ENCODE measurements around the gene TMEM134. TPM values are rescaled to one million over a fixed set of nuclear protein-coding genes. Genes with fewer than 3 reads are reported as not detected.
"Not testable (repeated sequence)": the region's sequence is repeated elsewhere in the genome, so short reads cannot be mapped to it uniquely, and the experiment has no call there.

The TMEM134 gene
- total RNA-seq, 2 experiments from 2014 or later: 49.9 to 52.4 TPM

DNA sequence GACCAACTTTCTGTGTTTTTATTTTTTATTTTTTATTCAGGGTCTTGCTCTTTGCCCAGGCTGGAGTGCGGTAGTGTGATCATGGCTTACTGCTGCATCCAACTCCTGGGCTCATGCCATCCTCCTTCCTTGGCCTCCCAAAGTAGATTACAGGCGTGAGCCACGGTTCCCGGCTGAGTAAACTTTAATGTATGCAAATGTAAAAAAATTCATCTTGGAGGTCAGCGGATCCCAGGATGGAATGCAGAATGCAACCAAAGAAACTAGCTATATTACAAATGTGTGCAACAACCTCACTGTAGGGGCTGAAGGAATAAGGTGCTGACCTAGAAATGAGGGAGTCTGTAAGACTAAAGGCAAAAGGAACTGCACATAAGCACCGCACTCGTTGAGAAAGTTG lies 45.1 kb upstream of the TMEM134 start:
- H3K27me3 ChIP-seq (ENCODE audit: control insufficient read depth in 1 of 2, insufficient read depth in 2 of 2, low read length in 2 of 2): peaks cover 0 to 9% of the 10 kb centered on the region in 2 experiments
- no peaks in the 10 kb centered on the region for H3K9me3 ChIP-seq (ENCODE audit: control insufficient read depth in 1 of 2, insufficient read depth in 1 of 2, low read length in 2 of 2)
- ATAC-seq (ENCODE audit: poor library complexity) (no peak), DNase-seq (no peak)
- ChIA-PET CTCF (interaction anchor here (1.4 kb wide), 1 partner anchor 132 kb away, joined by 5 read pairs; no protein-coding TSS in a partner anchor), POLR2A (no interaction called here)
- TF ChIP-seq, protein P1, sequence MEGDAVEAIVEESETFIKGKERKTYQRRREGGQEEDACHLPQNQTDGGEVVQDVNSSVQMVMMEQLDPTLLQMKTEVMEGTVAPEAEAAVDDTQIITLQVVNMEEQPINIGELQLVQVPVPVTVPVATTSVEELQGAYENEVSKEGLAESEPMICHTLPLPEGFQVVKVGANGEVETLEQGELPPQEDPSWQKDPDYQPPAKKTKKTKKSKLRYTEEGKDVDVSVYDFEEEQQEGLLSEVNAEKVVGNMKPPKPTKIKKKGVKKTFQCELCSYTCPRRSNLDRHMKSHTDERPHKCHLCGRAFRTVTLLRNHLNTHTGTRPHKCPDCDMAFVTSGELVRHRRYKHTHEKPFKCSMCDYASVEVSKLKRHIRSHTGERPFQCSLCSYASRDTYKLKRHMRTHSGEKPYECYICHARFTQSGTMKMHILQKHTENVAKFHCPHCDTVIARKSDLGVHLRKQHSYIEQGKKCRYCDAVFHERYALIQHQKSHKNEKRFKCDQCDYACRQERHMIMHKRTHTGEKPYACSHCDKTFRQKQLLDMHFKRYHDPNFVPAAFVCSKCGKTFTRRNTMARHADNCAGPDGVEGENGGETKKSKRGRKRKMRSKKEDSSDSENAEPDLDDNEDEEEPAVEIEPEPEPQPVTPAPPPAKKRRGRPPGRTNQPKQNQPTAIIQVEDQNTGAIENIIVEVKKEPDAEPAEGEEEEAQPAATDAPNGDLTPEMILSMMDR (IDR thresholded peaks at IDR 0.05): no peak
- H3K4me1 ChIP-seq (ENCODE audit: insufficient read depth, low read length): peaks cover 3% of the 10 kb centered on the region
- H3K4me3 Mint-ChIP-seq: no peak overlapping the region
- H3K4me3 ChIP-seq (ENCODE audit: low read length): no peak overlapping the region
- no peaks in the 10 kb centered on the region for H3K9me3 Mint-ChIP-seq
- peaks cover 2% of the 10 kb centered on the region for H3K4me1 Mint-ChIP-seq (ENCODE audit: low read depth)
- no peaks in the 10 kb centered on the region for H3K36me3 Mint-ChIP-seq (ENCODE audit: low read depth)
- intact Hi-C loops (cut with DNase I, micrococcal nuclease): loop anchor here in 1 of 2 experiments (5.0 to 10.0 kb wide), 2 partner anchors 73 to 151 kb away; no protein-coding TSS in a partner anchor
- H3K27ac Mint-ChIP-seq: no peak overlapping the region
- peaks cover 4% of the 10 kb centered on the region for H3K27me3 Mint-ChIP-seq
- H3K36me3 ChIP-seq (ENCODE audit: insufficient read depth, low read length): no peaks in the 10 kb centered on the region
- H3K27ac ChIP-seq (ENCODE audit: low read depth in 1 of 2, low read length in 2 of 2): no peak overlapping the region

DNA sequence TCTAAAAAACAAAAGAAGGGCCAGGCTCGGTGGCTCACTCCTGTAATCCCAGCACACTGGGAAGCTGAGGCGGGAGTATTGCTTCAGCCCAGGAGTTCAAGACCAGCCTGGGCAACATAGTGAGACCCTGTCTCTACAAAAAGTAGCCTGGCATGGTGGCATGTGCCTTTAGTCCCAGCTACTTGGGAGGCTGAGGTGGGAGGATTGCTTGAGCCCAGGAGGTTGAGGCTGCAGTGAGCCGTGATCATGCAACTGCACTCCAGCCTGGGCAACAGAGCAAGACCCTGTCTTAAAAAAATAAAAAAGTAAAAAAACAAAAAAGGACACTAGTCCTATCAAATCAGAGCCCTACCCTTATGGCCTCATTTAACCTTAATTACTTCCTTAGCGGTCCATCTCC lies 42.5 kb upstream of the TMEM134 start:
- DNase-seq: peak in 1 of 14 experiments; percentile 11
- H3K36me3 Mint-ChIP-seq (ENCODE audit: low read depth); H3K27ac ChIP-seq (ENCODE audit: low read depth in 1 of 2, low read length in 2 of 2); H3K27ac Mint-ChIP-seq; H3K36me3 ChIP-seq (ENCODE audit: insufficient read depth, low read length); ATAC-seq (ENCODE audit: poor library complexity); H3K9me3 ChIP-seq (ENCODE audit: control insufficient read depth in 1 of 2, insufficient read depth in 1 of 2, low read length in 2 of 2); H3K27me3 ChIP-seq (ENCODE audit: control insufficient read depth in 1 of 2, insufficient read depth in 2 of 2, low read length in 2 of 2); H3K9me3 Mint-ChIP-seq; H3K4me3 ChIP-seq (ENCODE audit: low read length); H3K27me3 Mint-ChIP-seq; H3K4me3 Mint-ChIP-seq; CTCF ChIA-PET; POLR2A ChIA-PET: not testable (repeated sequence)
- peaks cover 20% of the 10 kb centered on the region for H3K4me1 Mint-ChIP-seq (ENCODE audit: low read depth)
- intact Hi-C loops (cut with DNase I, micrococcal nuclease): loop anchor here in 1 of 2 experiments (5.0 to 10.0 kb wide), 2 partner anchors 76 to 153 kb away; no protein-coding TSS in a partner anchor
- H3K4me1 ChIP-seq (ENCODE audit: insufficient read depth, low read length): peaks cover 25% of the 10 kb centered on the region

DNA sequence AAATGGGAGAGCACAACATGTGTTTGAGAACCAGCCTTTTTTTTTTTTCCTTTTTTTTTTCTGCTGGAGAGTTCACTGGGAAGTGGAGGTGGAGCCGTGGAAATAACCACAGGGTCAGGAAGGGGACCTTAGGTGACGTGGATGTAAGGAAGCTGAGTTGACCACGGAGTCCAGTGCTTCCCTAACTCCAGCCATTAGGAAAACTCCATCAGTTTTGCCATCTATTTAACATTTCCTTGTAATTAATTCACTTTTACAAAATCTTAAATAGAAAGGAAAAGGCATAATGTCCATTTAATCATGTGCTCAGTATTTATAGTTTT lies 40.9 kb upstream of the TMEM134 start:
- Mint-ChIP-seq H3K27ac (peak overlapping the region; percentile 98), H3K9me3 (no peaks in the 10 kb centered on the region), H3K36me3 (ENCODE audit: low read depth) (peaks cover 19% of the 10 kb centered on the region), H3K4me1 (ENCODE audit: low read depth) (peaks cover 33% of the 10 kb centered on the region), H3K27me3 (peaks cover 4% of the 10 kb centered on the region), H3K4me3 (peak overlapping the region; percentile 76)
- DNase-seq: no peak
- Histone ChIP-seq H3K9me3 (ENCODE audit: control insufficient read depth in 1 of 2, insufficient read depth in 1 of 2, low read length in 2 of 2) (no peaks in the 10 kb centered on the region), H3K4me3 (ENCODE audit: low read length) (no peak overlapping the region), H3K36me3 (ENCODE audit: insufficient read depth, low read length) (peaks cover 10% of the 10 kb centered on the region), H3K4me1 (ENCODE audit: insufficient read depth, low read length) (peaks cover 39% of the 10 kb centered on the region), H3K27me3 (ENCODE audit: control insufficient read depth in 1 of 2, insufficient read depth in 2 of 2, low read length in 2 of 2) (peaks cover 0 to 9% of the 10 kb centered on the region in 2 experiments), H3K27ac (ENCODE audit: low read depth in 1 of 2, low read length in 2 of 2) (no peak overlapping the region)
- intact Hi-C loops (cut with DNase I, micrococcal nuclease): loop anchor here in 1 of 2 experiments (5.0 to 10.0 kb wide), 2 partner anchors 77 to 155 kb away; no protein-coding TSS in a partner anchor
- CTCF ChIA-PET: interaction anchor here (0.5 kb wide), 1 partner anchor 30 kb away, joined by 3 read pairs; no protein-coding TSS in a partner anchor
- POLR2A ChIA-PET: no interaction called here
- no peak for ATAC-seq (ENCODE audit: poor library complexity)
- TF ChIP-seq, protein P1 (IDR thresholded peaks at IDR 0.05): no peak

Measured in CD4-positive, alpha-beta T cell (primary cell).